Cardiac fibroblast (primary cell): ENCODE measurements around the gene RASGRP1.

ENCODE experiments used
- DNase-seq, 2 donors: peaks; one replicate each; pipeline versions ENCODE4 v3.0.0 to v3.0.0-alpha.2; 2010; ENCODE audit warnings: low read depth in 2 of 2
- H3K4me3 ChIP-seq, 2 donors: replicated peaks in 1 of 2; 1 replicate in 1 of 2; 2 replicates in 1 of 2; pipeline ENCODE4 v1.5.1; 2011; ENCODE audit warnings: low read depth in 2 of 2, low read length in 2 of 2, mild to moderate bottlenecking in 2 of 2, moderate library complexity in 1 of 2
- TF ChIP-seq, protein P1 (sequence below): IDR thresholded peaks from one replicate; pipeline ENCODE4 v1.5.1; 2011; ENCODE audit warnings: low read depth, mild to moderate bottlenecking, low read length, inconsistent platforms

The RASGRP1 gene

DNA sequence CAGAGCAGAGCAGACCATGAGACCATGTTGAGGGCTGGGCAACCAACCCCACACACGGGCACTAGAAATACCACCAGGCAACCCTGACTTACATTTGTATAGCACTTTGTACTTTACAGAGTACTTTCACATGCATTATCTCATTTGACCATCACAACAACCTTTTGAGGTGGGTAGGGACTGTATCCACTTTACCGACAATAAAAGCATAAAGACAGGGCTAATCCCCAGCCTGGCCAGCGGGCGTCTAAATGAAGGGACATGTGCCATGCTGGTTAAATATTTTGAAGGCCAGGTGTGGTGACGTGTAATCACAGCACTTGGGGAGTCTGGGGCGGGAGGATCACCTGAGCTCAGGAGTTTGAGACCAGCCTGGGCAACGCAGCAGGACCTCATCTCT is 23.6 kb downstream of the RASGRP1 start:
- no peak for DNase-seq
- TF ChIP-seq, protein P1, sequence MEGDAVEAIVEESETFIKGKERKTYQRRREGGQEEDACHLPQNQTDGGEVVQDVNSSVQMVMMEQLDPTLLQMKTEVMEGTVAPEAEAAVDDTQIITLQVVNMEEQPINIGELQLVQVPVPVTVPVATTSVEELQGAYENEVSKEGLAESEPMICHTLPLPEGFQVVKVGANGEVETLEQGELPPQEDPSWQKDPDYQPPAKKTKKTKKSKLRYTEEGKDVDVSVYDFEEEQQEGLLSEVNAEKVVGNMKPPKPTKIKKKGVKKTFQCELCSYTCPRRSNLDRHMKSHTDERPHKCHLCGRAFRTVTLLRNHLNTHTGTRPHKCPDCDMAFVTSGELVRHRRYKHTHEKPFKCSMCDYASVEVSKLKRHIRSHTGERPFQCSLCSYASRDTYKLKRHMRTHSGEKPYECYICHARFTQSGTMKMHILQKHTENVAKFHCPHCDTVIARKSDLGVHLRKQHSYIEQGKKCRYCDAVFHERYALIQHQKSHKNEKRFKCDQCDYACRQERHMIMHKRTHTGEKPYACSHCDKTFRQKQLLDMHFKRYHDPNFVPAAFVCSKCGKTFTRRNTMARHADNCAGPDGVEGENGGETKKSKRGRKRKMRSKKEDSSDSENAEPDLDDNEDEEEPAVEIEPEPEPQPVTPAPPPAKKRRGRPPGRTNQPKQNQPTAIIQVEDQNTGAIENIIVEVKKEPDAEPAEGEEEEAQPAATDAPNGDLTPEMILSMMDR, result no peak
- H3K4me3 ChIP-seq, result no peak overlapping the region

DNA sequence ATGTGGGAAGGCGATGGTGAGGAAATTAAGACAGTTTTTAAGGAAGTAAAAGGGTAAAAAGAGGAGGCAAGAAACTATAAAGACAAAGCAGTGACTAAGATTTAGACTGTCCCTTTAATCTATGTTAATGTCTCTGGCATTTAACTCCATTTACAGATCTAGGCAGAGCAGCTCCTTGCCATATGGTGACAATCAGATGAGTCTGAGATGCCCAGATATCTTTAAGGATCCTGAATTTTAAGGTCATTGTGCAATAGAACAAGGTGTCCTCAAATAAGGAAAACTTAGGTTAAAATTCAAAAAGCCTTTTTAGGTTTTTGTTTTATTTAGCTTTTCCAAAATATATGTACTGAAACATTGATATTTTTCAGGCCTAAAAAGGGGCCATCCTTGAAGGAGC is 24.1 kb downstream of the RASGRP1 start:
- no peak overlapping the region for H3K4me3 ChIP-seq
- DNase-seq, result no peak
- TF ChIP-seq, protein P1, result no peak

DNA sequence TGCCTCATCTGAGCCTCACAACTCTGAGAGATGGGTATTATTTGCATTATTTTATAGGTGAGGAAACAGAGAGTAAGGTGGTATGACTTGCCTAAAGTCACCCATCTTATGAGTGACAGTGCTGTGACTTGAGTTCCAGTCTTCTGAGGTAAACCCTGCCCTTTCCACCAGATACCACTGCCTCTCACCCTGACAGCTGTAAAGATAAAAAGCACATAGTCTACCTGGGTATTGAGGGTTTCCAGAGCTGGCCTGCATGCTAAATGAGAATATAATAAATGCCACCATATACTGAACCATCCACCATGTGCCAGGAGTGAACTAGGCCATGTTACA is 25.6 kb downstream of the RASGRP1 start:
- no peak for DNase-seq
- H3K4me3 ChIP-seq, result no peak overlapping the region

DNA sequence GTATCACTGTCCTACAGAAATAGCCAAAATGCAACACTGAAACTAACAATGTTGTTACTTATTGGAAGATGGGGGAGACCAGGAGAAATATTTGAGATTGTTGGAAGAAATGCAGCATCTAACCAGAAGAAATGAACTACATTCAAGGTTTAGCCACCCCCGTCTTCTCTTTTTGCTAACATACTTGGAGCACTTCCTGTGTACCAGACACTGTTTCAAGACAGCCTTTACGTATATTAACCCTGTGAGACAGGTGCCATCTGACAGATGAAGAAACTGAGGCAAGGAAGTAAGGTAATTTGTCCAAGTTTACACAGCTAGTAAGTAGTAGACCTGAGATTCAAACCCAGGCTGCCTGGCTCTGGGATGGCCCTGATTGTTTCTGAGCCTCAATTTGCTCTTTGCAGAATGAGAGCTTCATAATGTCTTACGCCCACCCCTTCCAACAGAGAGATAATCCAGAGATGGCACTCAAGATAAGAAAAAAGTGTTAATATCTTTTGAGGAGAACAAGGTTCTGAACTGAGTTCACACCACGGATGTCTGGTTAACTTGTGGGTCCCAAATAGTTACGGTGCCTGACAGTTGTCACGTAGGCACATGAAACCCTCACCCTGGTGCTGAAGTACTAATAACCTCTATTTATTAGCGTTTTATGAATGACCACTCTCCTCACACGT is 26.1 kb downstream of the RASGRP1 start:
- no peak overlapping the region for H3K4me3 ChIP-seq
- DNase-seq, result no peak
- TF ChIP-seq, protein P1, result no peak

More for the DNA sequence above, 25.6 kb downstream of the RASGRP1 start:
- TF ChIP-seq, protein P1, result no peak

DNA sequence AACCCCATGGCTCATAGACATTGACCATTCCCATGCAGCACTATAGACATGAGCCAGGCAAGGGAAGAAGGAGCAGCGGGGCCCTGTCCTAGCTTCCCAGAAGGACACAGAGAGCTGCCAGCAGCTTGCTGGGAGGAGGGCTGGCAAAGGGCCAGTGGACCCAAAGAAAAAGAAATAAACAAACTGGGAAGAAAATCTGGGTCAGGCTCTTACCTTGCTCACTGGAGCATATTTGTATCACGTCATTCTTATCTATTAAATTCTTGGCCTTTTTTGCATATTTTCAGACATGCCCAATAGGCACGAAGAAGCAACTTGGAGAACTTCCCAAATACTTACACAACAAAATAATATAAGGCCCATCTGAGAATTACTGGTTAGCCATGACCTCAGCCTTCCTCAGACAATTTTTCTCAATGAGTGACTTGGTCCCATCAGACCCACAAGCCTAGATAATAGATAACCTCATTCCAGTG is 28.4 kb downstream of the RASGRP1 start:
- no peak overlapping the region for H3K4me3 ChIP-seq
- TF ChIP-seq, protein P1, result no peak
- DNase-seq, result peak; percentile 89 to 94

DNA sequence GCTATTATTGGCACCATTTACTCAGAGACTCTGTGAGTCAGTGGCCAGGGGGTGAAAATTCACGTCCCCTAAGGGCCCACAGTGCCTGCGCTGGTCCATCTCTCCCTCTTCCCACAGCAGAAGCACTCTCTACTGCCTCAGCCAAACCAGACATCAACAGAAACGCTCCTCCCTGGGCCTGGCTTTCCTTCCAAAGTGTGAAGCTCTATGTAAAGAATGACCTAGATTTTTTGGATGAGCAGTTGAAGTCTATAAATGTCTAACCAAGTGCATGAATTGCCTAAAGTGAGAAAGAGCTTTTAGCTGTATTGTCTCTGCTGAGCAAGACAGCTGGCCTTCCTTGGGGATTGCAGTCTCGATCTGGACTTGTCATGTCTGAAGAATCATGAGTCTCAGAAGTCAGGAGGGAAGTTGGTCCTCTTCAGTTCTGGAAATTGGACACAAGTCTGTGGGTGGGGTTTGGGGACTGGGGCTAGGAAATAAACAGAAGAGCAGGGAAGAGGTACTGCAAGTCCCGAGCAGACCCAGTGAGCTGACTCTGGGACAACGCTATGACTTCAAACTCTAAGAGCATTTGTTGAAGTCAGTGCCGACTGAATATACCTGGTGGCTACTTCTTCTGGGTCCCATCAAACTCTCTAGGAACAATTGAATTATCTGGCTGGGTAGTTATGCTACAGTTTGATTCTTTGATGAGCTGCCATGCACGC is 29.0 kb downstream of the RASGRP1 start:
- peak; percentile 29 to 72 for DNase-seq
- TF ChIP-seq, protein P1, result no peak
- no peak overlapping the region for H3K4me3 ChIP-seq
